ENCODE results near the gene CCDC68.

DNA sequence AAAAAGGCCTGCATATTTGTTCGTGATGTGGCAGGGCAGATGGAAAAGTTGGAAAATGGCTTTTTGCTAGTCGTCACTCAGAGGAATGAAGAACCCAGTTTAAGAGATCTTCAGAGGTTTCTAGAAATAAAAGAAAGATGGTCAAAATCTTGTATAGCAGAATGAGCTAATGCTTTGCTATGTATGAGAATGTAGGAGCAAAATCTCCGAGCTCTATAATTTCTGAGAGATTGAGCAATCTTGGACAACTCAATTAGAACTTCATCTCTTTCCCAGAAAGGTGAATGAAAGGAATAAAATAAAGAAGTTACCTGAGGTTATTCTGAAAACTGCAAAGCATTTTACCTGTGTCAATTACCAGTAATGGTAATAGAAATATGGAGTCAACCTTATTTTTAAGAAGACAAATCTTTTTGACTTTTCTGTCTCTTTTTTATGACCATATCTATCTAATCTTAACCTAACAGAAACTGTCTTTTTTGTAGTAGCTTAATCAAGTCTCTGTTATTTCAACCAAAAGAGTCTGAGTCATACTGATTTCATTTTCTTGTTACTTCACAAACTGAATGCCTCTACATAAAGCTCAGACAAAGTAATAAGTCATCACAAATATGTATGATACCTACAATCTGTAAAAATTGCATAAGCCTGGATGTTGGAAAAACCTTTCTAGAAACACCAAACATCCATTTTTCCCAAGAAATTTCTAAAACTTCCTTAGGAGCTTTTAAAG is 32.5 kb downstream of the CCDC68 start:
- TF ChIP-seq, protein P1, sequence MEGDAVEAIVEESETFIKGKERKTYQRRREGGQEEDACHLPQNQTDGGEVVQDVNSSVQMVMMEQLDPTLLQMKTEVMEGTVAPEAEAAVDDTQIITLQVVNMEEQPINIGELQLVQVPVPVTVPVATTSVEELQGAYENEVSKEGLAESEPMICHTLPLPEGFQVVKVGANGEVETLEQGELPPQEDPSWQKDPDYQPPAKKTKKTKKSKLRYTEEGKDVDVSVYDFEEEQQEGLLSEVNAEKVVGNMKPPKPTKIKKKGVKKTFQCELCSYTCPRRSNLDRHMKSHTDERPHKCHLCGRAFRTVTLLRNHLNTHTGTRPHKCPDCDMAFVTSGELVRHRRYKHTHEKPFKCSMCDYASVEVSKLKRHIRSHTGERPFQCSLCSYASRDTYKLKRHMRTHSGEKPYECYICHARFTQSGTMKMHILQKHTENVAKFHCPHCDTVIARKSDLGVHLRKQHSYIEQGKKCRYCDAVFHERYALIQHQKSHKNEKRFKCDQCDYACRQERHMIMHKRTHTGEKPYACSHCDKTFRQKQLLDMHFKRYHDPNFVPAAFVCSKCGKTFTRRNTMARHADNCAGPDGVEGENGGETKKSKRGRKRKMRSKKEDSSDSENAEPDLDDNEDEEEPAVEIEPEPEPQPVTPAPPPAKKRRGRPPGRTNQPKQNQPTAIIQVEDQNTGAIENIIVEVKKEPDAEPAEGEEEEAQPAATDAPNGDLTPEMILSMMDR (IDR thresholded peaks at IDR 0.05): no peak
- no peak for TF ChIP-seq POLR2A (IDR thresholded peaks at IDR 0.05)
